SU-DHL-6 (cell line): ENCODE results near the gene BMERB1.

Source experiments
- CTCF ChIP-seq: fragments of 200-600 bp; sonication (generic); IDR thresholded peaks from one replicate; pipeline ENCODE4 v1.5.1; 2017; ENCODE audit warnings: antibody characterized with exemption, mild to moderate bottlenecking, low read length, moderate library complexity; ENCODE audit not compliant: insufficient read depth, poor library complexity, severe bottlenecking
- EZH2phosphoT487 ChIP-seq: fragments of 200-600 bp; sonication (generic), shearing (Covaris generic); conservative IDR thresholded peaks from 2 replicates; pipeline ENCODE4 v1.6.1; 2018; ENCODE audit warnings: mild to moderate bottlenecking, antibody characterized with exemption, low read length, moderate library complexity, mixed read lengths

DNA sequence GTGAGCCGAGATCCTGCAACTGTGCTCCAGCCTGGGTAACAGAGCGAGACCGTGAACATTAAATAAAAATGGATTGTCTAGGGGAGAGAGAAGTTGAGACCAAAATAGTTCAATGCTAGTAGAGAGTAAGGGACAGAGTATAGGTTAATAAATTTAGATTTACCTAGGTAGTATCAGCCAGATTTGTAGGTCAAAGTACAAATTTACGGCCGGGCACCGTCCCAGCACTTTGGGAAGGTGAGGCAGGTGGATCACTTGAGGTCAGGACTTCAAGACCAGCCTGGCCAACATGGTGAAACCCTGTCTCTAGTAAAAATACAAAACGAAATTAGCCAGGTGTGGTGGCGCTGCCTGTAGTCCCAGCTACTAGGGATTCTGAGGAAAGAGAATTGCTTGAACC, 12.2 kb upstream of the BMERB1 start:
- TF ChIP-seq CTCF (no peak), EZH2phosphoT487 (no peak)
